HG03575 (cell line): ENCODE measurements around the gene SYT1.

ENCODE experiments used
- ATAC-seq: cut with Tn5 transposase; IDR thresholded peaks from one replicate; pipeline ENCODE4 v1.9.1; 2021; ENCODE audit not compliant: unreplicated experiment, insufficient number of reproducible peaks, low FRiP score; ENCODE audit errors: extremely low read depth

SYT1 gene

GRCh38 chr12:79238246-79238645 is 373.7 kb downstream of the SYT1 start:
- ATAC-seq: no peak

DNA sequence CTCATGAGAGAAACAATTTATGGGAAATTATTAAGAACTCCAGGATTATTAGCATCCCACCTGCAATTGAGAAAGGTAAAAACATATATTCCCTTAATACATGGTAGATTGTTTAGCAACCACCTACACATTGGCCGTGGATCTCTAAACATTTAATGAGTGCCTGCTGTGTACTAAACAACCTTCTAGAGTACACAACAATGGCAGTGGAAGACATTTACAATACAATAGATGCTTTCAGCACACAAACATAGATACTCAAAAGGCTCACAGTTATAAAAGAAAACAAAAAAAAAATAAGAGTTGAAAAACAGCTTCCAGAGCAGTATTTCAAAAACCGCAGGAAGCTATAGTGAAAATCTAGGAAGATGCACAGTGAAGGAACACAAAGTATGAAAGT is 382.9 kb downstream of the SYT1 start:
- ATAC-seq: no peak

GRCh38 chr12:79250186-79250585 is 385.6 kb downstream of the SYT1 start:
- no peak for ATAC-seq

DNA sequence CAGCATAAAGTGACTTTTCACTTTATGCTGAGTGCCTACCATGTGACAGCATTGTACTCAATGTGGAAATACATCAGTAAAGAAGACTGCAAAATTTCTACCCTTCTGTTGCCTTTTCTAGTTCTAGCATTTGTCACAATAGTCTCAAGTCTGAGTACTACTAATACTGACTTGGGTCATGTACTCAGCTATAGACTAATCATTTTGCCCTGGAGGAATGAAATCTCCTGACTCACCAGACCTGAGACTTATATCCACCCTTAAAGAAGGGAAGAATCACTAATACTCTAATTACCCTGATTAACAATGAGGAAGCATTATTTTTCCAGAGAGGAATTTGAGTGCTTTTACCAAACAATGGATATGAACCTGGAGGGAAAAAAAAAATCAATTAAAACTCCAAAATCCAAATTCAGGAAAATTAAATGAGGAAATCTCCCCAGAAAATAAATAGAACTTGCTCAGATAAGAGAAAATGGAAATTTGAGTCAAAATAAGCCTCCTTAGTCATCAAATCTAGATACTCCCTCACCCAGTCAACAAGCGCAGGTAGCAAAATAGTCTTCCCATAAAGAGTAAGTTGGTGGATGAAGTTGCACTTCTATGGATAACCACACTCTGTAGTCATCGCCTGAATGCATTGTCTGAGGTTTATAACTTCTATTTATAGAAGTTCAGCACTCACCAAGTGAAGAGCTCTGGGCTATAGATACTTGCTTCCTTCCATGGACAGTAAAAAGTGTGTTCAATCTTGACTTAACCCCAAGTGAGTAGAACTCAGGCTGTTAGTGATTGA is 386.6 kb downstream of the SYT1 start:
- ATAC-seq: no peak

DNA sequence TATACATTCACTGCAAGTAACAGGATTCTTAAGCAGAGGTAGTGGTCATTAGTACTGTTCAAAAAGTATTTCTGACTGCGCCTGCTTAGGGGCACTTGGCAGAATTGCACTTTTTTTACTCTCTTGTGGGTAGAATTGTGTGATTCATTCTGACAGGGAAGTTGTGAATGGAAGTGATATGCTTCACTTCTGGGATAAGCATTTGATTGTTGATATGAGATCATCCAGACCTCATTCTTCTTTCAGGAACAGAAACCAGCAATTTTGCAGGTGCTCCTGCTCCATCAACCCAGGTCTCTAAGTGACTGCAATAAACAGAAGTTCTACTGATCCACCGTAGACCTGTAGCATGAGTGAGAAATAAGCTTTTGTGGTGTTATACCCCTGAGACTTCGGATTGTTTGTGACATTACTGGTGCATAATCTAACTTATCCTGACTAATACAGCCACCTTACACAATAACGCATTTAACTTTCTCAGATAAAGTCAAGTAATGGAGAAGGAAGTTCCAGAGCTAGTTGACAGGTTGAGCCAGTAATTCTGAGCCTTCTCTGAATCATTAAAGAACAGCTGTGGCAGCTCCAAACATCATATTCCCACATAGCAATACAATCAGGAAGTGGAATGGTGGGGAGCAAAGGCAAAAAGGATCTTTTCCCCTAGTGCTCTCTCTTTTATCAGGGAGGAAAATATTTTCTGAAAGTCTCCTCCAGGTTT is 387.9 kb downstream of the SYT1 start:
- no peak for ATAC-seq

DNA sequence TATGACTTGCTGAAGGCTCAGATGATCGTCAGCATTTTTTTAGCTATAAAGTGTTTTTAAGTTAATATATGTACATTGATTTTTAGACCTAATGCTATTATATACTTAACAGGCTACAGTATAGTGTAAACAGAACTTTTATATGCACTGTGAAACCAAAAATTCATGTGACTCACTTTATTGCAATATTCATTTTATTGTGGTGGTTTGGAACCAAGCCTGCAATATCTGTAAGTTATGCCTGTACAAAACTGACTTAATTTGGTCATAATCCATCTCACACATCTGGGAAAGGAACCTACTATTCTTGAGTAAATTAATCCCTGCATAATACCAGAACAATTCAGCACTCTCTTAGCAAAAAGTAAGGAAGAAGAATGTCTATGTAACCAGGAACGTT is 390.7 kb downstream of the SYT1 start:
- ATAC-seq: no peak

GRCh38 chr12:79260923-79261322 is 396.3 kb downstream of the SYT1 start:
- ATAC-seq: no peak

DNA sequence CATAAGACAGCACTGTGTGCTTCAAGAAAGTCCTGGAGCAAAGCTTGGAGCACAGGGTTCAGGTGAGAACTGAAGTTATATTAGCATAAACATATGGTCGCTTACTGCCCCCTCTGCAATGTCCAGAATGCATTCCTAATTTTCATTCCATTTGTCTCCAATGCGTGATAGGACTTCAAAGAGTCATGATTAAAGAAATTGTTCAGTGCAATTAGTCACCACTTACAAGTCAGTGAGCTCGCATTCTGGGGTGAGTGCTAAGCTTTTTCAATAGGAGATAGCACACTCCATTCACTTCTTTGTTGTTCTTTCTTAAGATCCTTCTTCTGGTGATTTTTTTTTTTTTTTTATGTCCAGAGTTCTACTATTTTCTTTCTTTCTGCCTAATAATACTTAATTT is 398.4 kb downstream of the SYT1 start:
- ATAC-seq: no peak

GRCh38 chr12:79266343-79267144 is 402.0 kb downstream of the SYT1 start:
- ATAC-seq: no peak

GRCh38 chr12:79267580-79267979 is 403.0 kb downstream of the SYT1 start:
- no peak for ATAC-seq

DNA sequence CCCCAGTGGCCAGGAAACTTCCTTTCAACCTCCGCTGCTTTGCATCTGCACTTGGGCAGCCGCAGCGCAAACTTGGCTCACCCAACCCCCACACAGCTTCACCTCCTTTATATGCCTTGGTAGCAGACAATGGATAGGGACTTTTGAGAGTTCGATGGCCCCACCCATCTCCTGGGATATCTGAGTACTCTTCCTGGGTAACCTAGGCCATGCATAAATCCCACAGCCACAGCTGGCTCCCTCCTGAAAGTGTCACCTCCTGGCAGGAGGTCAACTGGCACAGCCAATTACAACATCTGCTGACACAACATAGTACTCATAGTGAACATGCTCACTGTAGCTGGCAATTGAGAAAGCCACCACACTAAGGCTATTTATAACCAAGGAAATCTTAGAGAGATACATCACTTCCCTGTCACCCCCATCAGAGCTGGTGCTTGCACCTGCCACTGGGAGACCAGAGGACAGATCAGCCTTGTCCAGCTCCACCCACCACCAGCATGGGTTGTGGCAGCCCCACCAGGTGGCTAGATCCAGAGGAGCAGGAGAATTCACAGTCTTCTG is 410.0 kb downstream of the SYT1 start:
- ATAC-seq: no peak

- ATAC-seq: no peak
These were observed 411.1 kb downstream of the SYT1 start for GRCh38 chr12:79275631-79276030.

DNA sequence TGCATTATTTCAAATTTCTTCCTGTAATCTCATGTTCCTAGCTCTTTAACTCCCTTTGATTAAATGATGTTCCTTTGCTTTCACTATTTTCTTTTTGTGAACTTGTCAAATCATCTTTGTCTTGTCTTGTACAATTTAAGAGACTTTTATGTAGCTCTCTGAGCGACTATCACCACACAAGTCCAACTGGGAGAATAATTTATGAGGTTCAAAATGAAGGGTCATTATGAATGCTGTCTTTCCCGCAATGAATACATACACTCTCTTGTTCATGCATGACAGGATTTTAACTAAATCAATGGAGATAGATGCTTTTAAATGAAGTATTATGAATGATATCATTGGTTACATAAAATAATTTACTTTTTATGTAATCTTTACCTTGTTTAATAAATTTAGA is 418.8 kb downstream of the SYT1 start:
- no peak for ATAC-seq

- no peak for ATAC-seq
These were observed 424.3 kb downstream of the SYT1 start for GRCh38 chr12:79288911-79289310.

- no peak for ATAC-seq
These were observed 427.1 kb downstream of the SYT1 start for GRCh38 chr12:79291711-79292110.

DNA sequence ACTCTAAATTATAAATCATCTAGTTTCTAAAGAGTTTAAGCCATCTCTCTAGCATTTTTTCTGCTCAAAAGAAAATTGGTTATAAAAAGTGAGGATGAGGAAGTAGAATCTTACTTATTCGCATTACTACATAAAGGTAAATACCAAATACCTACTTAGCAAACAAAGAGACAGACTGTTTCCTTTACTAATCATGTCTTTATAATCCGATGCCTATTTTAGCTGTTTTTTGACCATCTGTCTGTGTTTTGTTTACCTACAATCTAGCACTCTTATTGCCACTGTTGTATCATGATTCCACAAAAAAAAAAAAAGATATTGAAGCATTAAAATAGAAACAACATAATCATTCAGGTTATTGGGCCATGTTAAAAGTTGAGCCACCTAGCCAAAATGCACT is 430.0 kb downstream of the SYT1 start:
- no peak for ATAC-seq

DNA sequence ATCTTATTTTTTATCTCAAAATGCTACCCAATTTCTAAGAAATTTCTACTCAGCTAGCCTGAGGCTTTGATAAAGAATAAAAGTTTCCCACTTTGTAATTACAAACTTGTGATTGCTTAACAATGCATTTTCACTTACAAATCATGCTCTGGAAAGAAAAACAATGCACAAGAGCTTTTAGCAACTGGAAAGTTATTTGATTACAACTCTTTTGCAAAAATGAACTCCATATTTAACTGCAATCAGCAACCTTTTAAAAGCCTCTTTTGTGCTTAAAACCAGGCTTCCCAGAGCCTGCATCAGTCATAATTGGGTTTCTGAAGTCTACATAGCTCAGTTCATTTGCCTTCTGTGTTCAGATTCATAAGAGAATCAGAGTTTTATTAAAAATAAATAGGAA is 431.0 kb downstream of the SYT1 start:
- no peak for ATAC-seq

DNA sequence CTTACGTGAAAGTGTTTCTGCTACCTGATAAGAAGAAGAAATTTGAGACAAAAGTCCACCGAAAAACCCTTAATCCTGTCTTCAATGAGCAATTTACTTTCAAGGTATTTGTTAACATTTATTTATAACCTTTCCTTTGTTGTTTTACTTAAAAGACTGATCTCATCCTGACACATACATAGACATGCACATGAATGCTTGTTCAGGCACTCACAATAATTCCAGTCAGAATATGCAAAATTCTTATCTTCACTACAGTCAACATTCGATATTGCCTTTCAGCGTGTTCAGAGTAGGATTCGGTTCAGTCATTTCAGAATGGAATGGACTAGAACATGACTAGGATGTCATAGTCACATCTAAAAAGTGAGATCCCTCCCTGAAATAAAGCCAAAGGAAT is 431.6 kb downstream of the SYT1 start:
- no peak for ATAC-seq

GRCh38 chr12:79296871-79297270 is 432.3 kb downstream of the SYT1 start:
- ATAC-seq: no peak

GRCh38 chr12:79298506-79298905 is 433.9 kb downstream of the SYT1 start:
- ATAC-seq: no peak
